Astrocyte (in vitro differentiated cells and primary cell): ENCODE measurements around the gene PROSER2.

Source experiments
- CTCF ChIP-seq: IDR thresholded peaks from 2 replicates; pipeline ENCODE4 v1.5.1; 2011; ENCODE audit warnings: low read depth, mild to moderate bottlenecking, inconsistent platforms, low read length, moderate library complexity; ENCODE audit not compliant: insufficient read depth
- EZH2 ChIP-seq: IDR thresholded peaks from 2 replicates; pipeline ENCODE4 v1.6.1; 2012; ENCODE audit warnings: mild to moderate bottlenecking, low read length, inconsistent platforms; ENCODE audit not compliant: insufficient read depth

GRCh38 chr10:11898033-11898371 lies 74.8 kb downstream of the PROSER2 start:
- TF ChIP-seq EZH2 (no peak), CTCF (no peak)
